GM21423 (cell line): ENCODE measurements around the gene TPK1.
"Not testable (repeated sequence)": the region's sequence is repeated elsewhere in the genome, so short reads cannot be mapped to it uniquely, and the experiment has no call there.

Source experiments
- ATAC-seq: cut with Tn5 transposase; IDR thresholded peaks from one replicate; pipeline ENCODE4 v1.9.1; 2021; ENCODE audit warnings: mild to moderate bottlenecking, moderate library complexity; ENCODE audit not compliant: unreplicated experiment

TPK1 gene

DNA sequence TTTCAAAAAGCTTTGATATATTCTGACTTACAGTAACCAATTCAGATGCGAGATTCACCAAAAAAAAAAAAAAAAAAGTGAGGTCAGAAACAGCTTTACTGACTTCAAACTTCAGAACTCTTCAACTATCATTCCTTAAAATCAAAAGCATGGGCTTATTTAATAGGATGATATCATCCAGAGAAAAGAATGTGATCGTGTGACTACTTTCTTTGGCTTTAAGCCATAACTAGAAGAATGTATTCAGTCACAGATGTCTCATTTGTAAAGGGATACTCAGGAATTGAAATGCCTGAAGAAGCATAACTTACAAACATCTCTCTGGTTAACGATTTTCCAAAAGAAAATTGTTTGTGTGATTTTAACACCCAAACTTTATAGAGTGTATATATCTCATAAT, 11.5 kb downstream of the TPK1 start:
- ATAC-seq, result no peak

DNA sequence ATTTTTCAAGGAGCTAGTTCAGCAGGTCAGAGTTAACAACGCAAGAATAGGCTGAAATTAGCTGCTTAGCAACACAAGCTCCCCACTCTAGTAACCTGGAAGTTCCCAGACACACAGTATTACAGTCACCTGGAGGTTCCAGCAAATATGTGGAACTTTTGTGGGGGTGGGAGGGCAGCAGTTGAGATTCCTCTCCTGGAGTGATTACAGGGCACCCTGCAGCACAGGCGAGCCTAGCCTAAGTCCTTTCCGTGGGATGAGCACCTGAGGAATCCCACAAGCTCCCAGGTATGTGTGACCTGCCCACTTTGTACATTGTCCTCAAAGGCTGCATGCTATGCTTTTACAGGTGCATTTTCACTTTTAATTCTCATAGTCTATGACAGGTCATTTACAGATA, 13.6 kb downstream of the TPK1 start:
- no peak for ATAC-seq

DNA sequence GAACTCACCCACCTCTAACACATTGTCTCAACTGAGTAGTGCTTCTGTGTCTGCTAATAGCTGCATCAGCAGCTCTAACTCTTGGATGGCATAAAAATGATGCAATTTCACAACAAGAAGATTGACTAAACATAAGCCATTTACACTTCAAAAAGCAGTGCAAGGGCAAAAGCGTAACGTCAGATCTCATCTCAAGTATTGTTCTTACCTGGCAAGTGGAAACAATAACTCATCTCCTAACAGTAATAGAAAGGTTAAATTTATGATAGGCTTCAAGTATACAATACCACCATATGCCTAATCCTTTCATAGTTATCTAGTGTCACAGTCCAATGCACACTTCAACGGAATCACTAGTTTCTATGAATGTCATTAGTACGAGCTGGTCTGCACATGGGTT, 14.8 kb downstream of the TPK1 start:
- peak; percentile 48 for ATAC-seq

GRCh38 chr7:144820552-144820951, 15.3 kb downstream of the TPK1 start:
- ATAC-seq, result no peak

- ATAC-seq, result no peak
Observed at GRCh38 chr7:144819566-144819965, 16.3 kb downstream of the TPK1 start.

DNA sequence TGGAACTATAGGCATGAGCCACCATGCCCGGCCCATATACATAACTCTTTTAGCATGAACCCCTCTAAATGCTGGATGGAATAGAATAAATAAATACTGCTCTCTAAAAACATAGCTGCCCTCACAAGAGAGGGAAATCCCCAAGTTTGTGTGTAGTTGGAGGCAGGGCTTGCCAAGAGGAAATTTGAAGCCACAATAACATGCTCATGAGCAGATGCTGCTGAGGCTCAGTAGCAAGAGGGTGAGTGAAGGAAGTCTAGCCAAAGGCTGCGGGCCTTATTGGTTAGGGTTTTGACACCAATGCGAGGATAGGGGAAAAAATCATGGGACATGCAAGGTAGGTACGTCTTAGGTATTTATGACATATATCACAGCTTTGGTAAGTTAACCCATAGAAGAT, 17.3 kb downstream of the TPK1 start:
- peak; percentile 82 for ATAC-seq

DNA sequence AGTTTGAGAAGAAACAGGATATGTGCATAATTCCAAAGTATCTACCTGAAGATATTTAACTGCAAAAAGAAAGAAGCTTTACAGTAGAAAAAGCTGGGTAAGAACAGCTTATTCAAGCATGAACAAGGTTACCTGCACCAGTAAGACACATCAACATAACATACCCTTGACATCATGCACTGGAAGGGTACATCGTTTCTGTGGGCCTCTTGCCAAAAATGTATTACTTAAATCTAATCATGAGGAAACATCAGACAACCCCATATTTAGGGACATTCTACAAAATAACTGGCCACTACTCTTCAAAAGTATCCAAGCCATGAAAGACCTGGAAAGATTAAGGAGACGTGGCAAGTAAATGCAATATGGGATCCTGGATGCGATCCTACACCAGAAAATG, 18.9 kb downstream of the TPK1 start:
- no peak for ATAC-seq

GRCh38 chr7:144814299-144814698, 21.6 kb downstream of the TPK1 start:
- no peak for ATAC-seq

DNA sequence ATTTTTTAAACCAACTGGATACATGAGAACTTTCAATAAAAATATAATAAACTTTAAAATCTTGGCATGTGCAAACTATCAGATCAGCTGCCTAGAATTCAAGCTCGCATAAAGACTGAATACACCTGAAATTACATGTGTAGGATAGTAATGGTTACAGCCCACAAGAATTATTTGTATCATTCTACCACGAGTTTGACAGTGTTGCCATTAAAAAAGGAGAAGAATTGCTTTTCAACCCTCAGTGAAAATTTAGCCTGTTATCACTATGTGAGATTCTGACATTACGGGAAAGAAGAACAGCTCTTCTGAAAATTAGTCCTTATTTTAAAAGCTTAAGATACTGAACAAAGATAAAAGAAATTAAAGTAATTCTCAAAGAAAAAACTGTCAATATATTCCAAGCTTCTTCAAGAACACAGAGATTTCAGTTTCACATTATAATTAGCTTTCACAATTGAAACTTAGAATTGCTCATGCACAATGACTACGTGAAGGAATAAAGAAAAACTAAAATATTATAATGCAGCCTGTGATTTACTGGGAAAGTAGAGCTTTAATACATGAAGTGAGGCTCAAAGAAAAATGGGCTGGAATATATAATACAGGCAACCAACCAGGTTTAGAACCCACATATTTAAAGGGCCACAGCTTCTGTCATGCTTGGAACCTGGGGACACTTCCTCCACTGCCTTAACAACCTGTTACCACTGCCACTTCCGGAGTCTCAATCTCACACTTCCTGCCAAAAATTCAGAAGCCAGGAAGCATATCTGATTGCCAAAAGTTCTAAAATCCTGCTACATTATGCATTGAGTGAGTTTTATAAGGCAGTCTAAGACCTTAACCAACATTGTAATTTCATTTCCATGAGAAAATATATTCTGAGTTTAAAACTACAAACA, 23.2 kb downstream of the TPK1 start:
- ATAC-seq, result peak; percentile 98

- no peak for ATAC-seq
Observed at GRCh38 chr7:144805627-144806239, 30.1 kb downstream of the TPK1 start.

DNA sequence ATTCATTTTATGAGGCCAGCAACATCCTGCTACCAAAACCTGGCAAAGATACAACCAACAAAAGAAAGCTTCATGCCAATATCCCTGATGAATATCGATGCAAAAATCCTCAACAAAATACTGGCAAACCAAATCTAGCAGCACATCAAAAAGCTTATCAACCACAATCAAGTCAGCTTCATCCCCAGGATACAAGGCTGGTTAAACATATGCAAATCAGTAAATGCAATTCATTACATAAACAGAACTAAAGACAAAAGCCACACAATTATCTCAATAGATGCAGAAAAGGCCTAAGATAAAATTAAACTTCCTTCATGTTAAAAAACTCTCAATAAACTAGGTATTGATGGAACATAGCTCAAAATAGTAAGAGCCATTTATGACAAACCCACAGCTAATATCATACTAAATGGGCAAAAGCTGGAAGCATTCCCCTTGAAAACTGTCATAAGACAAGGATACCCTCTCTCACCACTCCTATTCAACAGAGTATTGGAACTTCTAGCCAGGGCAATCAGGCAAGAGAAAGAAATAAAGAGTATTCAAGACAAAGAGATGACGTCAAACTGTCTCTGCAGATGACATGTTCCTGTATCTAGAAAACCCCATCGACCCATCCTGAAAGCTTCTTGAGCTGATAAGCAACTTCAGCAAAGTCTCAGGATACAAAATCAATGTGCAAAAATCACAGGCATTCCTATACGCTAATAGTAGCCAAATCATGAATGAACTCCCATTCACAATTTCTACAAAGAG, 35.0 kb downstream of the TPK1 start:
- ATAC-seq, result not testable (repeated sequence)

DNA sequence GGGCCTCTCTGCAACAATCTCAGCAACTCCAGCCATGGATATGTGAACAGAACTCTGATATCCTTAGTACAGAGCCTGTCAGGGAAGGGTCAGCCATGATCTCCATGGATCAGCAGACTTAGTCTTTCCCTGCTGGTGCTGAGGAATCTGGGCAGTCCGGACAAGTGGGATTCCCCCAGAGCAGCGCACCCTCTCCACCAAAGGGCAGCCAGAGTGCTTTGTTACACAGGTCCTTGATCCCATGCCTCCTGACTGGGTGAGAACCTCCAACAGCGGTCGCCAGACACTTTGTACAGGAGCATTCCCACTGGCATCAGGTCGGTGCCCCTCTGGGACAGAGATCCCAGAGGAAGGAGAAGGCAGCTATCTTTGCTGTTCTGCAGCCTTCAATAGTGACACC, 38.9 kb downstream of the TPK1 start:
- ATAC-seq, result no peak

- ATAC-seq, result no peak
Observed at GRCh38 chr7:144792050-144792449, 43.8 kb downstream of the TPK1 start.

- no peak for ATAC-seq
Observed at GRCh38 chr7:144791488-144791887, 44.4 kb downstream of the TPK1 start.

- ATAC-seq, result no peak
Observed at GRCh38 chr7:144787127-144787526, 48.7 kb downstream of the TPK1 start.

GRCh38 chr7:144786522-144786921, 49.3 kb downstream of the TPK1 start:
- no peak for ATAC-seq

DNA sequence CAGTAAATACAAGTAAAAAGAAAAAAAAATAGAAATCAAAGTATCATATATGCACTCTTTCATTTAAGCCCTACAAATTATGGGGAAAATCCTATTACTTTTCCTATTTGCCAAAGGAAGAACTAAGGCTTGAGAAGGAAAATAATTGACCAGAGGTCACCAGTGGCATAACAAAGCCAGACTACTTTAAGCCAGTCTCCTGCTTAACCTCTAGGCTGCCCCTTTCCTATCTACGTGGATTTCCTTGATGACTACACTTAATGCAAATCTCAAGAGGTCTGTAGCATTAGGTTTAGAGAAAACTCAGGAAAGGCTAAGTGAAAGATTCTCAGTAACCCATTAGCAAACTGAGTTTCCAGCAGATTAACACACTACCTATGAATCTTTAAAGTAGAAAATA, 49.8 kb downstream of the TPK1 start:
- no peak for ATAC-seq

DNA sequence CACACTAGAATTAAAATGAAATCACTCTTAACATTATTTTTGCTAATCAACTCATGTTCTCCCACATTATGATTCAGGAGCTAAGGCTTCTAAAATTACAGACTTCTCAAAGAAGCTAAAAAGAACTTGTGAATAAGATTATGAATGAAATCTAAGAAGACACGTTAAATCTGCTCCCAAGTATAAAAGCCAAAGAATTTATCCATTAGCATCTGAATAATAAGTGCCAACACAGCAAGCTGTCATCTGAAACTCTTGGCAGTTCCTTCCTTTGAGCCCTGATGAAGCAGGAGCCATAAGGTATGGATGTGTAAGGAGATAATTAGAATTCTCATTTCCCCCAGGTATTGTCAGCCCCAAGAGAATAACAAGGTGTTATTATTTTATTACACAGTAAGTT, 50.3 kb downstream of the TPK1 start:
- ATAC-seq, result no peak

DNA sequence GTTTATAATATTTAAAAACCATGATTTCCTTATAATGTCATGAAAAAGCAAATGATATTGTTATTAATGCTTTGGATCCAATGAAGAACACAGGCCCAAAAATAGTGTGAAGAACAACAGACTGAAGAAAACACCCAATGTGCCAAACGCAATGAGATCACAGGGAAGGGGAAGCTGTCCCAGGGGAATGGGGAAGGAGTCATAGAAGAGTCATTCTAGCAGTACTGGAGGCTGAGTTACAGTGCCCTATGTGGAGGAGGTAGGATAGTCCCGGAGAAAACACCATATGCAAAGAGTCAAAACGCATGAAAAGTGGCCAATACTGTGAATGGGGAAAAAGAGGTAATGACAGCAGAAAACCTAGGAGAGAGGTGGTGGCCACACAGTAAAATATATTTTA, 50.9 kb downstream of the TPK1 start:
- no peak for ATAC-seq

DNA sequence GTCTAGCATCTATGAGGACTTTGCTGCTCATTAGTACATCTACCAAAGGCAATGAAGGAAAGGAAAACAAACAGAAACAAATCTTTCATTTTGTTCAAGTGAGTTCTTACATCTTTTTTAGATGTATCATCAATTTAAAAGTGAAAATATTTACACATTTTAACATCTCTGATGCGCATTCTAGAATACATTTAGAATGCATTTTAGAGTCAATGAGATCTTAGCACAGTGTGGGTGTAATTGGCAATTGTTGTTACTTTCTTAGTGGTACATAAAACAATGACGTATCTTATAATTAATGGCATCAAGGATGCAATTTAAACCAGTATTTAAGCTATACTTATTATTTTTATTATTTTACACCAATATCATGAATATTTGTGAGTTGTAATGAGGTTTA, 51.4 kb downstream of the TPK1 start:
- ATAC-seq, result no peak

- no peak for ATAC-seq
Observed at GRCh38 chr7:144782883-144783282, 53.0 kb downstream of the TPK1 start.
